RWPE1 (cell line): ENCODE results near the gene HOXD10.

ENCODE experiments used
- CTCF ChIA-PET: fragments of 350-600 bp; sonication (Branson Sonifier 250); formaldehyde crosslinking; extraction: SDS; loops from one replicate; lab custom pipeline; 2021; lab: Yijun Ruan, JAX
- POLR2A ChIA-PET: fragments of 400-600 bp; formaldehyde crosslinking; extraction: SDS; loops from one replicate; lab custom pipeline; 2020; ENCODE audit warnings: antibody characterized with exemption; ENCODE audit not compliant: low non-redundant PET; lab: Yijun Ruan, JAX
- DNase-seq: peaks from one replicate; pipeline ENCODE4 v3.0.0; 2012; ENCODE audit warnings: low spot score
- H3K27ac ChIP-seq: fragments of 450-650 bp; 2 replicates; pipeline ENCODE4 v1.5.1; 2017
- CTCF ChIP-seq: fragments of 450-650 bp; conservative IDR thresholded peaks from 2 replicates; pipeline ENCODE4 v1.5.1; 2017; ENCODE audit warnings: low read depth, mild to moderate bottlenecking

HOXD10 gene

GRCh38 chr2:176128172-176128981 is 11.8 kb downstream of the HOXD10 start:
- peak overlapping the region; percentile 93 for H3K27ac ChIP-seq
- no peak for TF ChIP-seq CTCF
- DNase-seq, result no peak
- ChIA-PET CTCF (interaction anchor here (1.1 to 3.2 kb wide), 3 partner anchors 12 to 524 kb away, joined by 4 to 42 read pairs (median 4); no protein-coding TSS in a partner anchor), POLR2A (no interaction called here)

GRCh38 chr2:176128982-176129796 is 12.6 kb downstream of the HOXD10 start, which contains the start of gene HOXD8:
TSS of gene HOXD8 (plus strand) at chr2:176129705. CDS start at chr2:176130367, 662 bp downstream.
- no peak for TF ChIP-seq CTCF
- CTCF ChIA-PET, result interaction anchor here (3.2 kb wide), 1 partner anchor 523 kb away, joined by 42 read pairs; no protein-coding TSS in a partner anchor
- peak within 1 kb of the TSS; percentile 93 for H3K27ac ChIP-seq
- no peak for DNase-seq
- POLR2A ChIA-PET, result no interaction called here

DNA sequence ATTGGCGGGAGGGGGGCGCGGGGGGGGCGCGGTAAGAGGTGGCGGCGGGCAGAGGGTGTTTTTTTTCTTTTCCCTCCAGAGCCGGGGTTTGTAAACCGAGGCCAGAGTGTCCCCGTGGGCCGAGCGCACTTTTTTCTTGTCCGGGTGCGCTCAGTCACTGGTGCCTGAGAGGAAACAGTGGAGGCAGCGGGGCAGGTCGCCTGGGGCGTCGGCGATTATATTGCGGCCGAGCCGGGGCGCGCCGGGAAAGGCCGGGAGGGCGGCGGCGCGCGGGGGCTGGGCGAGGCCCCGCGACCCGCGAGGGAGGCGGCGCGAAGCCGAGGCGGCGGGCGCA is 13.2 kb downstream of the HOXD10 start:
- TF ChIP-seq CTCF, result no peak
- no peak for DNase-seq
- ChIA-PET POLR2A (no interaction called here), CTCF (interaction anchor here (0.6 to 2.0 kb wide), 4 partner anchors 11 to 524 kb away, joined by 3 to 10 read pairs (median 8); no protein-coding TSS in a partner anchor)
- peak overlapping the region; percentile 93 for H3K27ac ChIP-seq

DNA sequence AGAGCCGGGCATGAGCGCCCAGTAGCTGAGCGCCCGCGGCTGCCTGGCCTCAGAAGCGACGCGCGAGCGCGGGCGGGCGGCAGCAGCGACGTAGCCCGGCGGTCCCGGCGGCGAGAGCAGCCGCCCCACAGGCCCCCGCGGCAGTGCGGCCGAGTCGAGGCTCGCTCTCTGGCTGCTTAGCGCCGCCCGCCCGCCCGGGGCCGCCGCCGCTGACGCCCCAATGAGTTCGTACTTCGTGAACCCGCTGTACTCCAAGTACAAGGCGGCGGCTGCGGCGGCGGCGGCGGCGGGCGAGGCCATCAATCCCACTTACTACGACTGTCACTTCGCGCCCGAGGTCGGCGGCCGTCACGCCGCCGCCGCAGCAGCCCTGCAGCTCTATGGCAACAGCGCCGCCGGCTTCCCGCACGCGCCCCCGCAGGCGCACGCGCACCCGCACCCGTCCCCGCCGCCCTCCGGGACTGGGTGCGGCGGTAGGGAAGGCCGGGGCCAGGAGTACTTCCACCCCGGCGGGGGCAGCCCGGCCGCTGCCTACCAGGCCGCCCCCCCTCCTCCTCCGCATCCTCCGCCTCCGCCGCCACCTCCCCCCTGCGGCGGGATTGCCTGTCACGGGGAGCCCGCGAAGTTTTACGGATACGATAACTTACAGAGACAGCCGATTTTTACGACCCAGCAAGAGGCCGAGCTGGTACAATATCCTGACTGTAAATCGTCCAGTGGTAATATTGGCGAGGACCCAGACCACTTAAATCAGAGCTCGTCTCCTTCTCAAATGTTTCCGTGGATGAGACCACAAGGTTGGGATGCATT is 13.8 kb downstream of the HOXD10 start:
- peak overlapping the region; percentile 93 for H3K27ac ChIP-seq
- CTCF ChIA-PET, result interaction anchor here (0.6 to 2.0 kb wide), 5 partner anchors 10 to 530 kb away, joined by 3 to 10 read pairs (median 6); no protein-coding TSS in a partner anchor
- DNase-seq, result peak; percentile 49
- POLR2A ChIA-PET, result no interaction called here
- no peak for TF ChIP-seq CTCF

DNA sequence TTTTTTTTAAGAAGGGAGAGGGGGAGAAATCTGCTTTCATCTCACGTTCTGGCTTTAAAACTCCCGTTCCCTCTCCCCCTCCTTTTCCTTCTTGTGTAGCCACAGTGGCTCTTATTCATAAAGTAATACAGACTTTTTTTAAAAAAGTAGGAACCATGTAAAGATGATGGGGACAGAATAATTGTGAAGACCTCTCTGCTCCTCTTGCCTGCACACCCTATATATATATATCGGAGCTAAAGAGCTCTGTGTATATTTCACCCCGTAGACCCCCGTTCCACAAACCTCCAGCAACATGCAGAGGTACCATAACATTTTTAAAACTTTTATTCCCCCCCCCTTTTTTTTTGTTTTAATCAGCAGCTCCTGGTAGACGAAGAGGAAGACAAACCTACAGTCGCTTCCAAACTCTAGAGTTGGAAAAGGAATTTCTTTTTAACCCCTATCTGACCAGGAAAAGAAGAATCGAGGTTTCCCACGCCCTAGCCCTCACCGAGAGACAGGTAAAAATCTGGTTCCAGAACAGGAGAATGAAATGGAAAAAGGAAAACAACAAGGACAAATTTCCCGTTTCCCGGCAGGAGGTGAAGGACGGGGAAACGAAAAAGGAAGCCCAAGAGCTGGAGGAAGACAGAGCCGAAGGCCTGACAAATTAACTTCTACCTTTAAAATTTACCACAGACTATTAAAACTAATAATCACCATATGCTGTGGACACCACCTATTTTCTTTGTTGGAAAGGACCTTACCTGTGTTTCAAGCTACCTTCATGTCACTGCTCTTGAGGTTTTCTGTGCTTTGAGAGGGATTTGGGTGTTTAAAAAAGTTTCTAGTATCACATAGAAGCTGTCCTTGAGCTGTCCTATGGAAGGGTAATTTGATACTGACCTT is 14.6 kb downstream of the HOXD10 start:
- ChIA-PET CTCF (interaction anchor here (0.5 to 2.0 kb wide), 9 partner anchors 9 to 821 kb away, joined by 3 to 10 read pairs (median 6); no protein-coding TSS in a partner anchor), POLR2A (no interaction called here)
- no peak for TF ChIP-seq CTCF
- DNase-seq, result no peak
- H3K27ac ChIP-seq, result peak overlapping the region; percentile 93
